Natural killer cell (primary cell): Measurements from ENCODE around the gene ZNF664. TPM values are rescaled to one million over a fixed set of nuclear protein-coding genes. Genes with fewer than 3 reads are reported as not detected.

Source experiments
- ATAC-seq, 3 donors: fragments of 150-1000 bp in 2 of 3; fragments of 200-7000 bp in 1 of 3; cut with Tn5 transposase; 1 replicate in 1 of 3; 2 replicates in 2 of 3; pipeline ENCODE4 v1.10.0; 2021; ENCODE audit warnings: mild to moderate bottlenecking in 2 of 3, moderate library complexity in 2 of 3
- DNase-seq, 2 donors: peaks; one replicate each; pipeline versions ENCODE4 v3.0.0 to v3.0.0-alpha.2; 2013 to 2021; ENCODE audit warnings: mixed read lengths in 1 of 2
- H3K27ac ChIP-seq: one replicate; pipeline ENCODE4 v1.5.1; 2013; ENCODE audit warnings: mild to moderate bottlenecking, low read length
- H3K27me3 ChIP-seq: one replicate; pipeline ENCODE4 v1.6.1; 2013; ENCODE audit warnings: low read length; ENCODE audit not compliant: control insufficient read depth, insufficient read depth
- H3K36me3 ChIP-seq: one replicate; pipeline ENCODE4 v1.6.1; 2013; ENCODE audit warnings: low read length; ENCODE audit not compliant: control insufficient read depth, insufficient read depth
- H3K4me1 ChIP-seq: one replicate; pipeline ENCODE4 v1.6.1; 2013; ENCODE audit warnings: low read length; ENCODE audit not compliant: control insufficient read depth, insufficient read depth
- H3K4me3 ChIP-seq: one replicate; pipeline ENCODE4 v1.5.1; 2013; ENCODE audit warnings: low read length
- H3K9me3 ChIP-seq: one replicate; pipeline ENCODE4 v1.6.1; 2013; ENCODE audit warnings: low read length; ENCODE audit not compliant: control insufficient read depth, insufficient read depth
- H3K27ac Mint-ChIP-seq, 2 donors: one replicate each; pipeline ENCODE4 v1.8.0; 2022; ENCODE audit warnings: mild to moderate bottlenecking in 2 of 2, mixed read lengths in 2 of 2, moderate library complexity in 1 of 2
- H3K27me3 Mint-ChIP-seq, 2 donors: one replicate each; pipeline ENCODE4 v1.8.0; 2022; ENCODE audit warnings: low read depth in 2 of 2, mixed read lengths in 2 of 2
- H3K36me3 Mint-ChIP-seq: one replicate; pipeline ENCODE4 v1.8.0; 2022; ENCODE audit warnings: mixed read lengths
- H3K4me1 Mint-ChIP-seq, 2 donors: one replicate each; pipeline ENCODE4 v1.8.0; 2022; ENCODE audit warnings: mixed read lengths in 2 of 2
- H3K4me3 Mint-ChIP-seq: one replicate; pipeline ENCODE4 v1.8.0; 2022; ENCODE audit warnings: mild to moderate bottlenecking, moderate library complexity, mixed read lengths
- H3K9me3 Mint-ChIP-seq, 2 donors: one replicate each; pipeline ENCODE4 v1.8.0; 2022; ENCODE audit warnings: mixed read lengths in 2 of 2
- WGBS: methylation state at CpG from one replicate; pipeline ENCODE4 v1.1.7; 2013; ENCODE audit warnings: missing lambda C conversion rate; ENCODE audit not compliant: insufficient coverage; 5-methylcytosine and 5-hydroxymethylcytosine counted together
- intact Hi-C: fragments of 100-400 bp; cut with micrococcal nuclease; formaldehyde crosslinking; loops from one replicate; pipeline ENCODE4 v1.14.2; 2022
- total RNA-seq, 4 donors: library from RNA; stranded (reverse); fragments of 120-200 nt in 1 of 4; gene quantifications; one replicate each; pipeline versions ENCODE4 v1.2.3 to v1.2.4, GENCODE V29; 2013 to 2022
- TF ChIP-seq, protein P1 (sequence below): fragments of 200-600 bp; IDR thresholded peaks from one replicate; pipeline ENCODE4 v1.8.0; 2022; ENCODE audit warnings: antibody characterized with exemption

The ZNF664 gene
- total RNA-seq, 3 donors from 2014 or later (not counting 1 experiment from before 2014, with no cell fraction given), result 36.0 to 47.3 (median 46.9) TPM

- H3K9me3 Mint-ChIP-seq, result no peaks in the 10 kb centered on the region
Measured at GRCh38 chr12:124040737-124041136, 67.7 kb downstream of the ZNF664 start.

GRCh38 chr12:124041907-124042306 lies 68.9 kb downstream of the ZNF664 start:
- H3K4me1 Mint-ChIP-seq, result peaks cover under 1 to 2% of the 10 kb centered on the region in 2 donors
- intact Hi-C loops, result no loop called here
- H3K36me3 Mint-ChIP-seq, result peaks cover 7% of the 10 kb centered on the region
- peaks cover 0 to 5% of the 10 kb centered on the region in 2 donors for H3K9me3 Mint-ChIP-seq
- Histone ChIP-seq H3K27me3 (no peaks in the 10 kb centered on the region), H3K36me3 (no peaks in the 10 kb centered on the region), H3K4me1 (no peaks in the 10 kb centered on the region), H3K9me3 (no peaks in the 10 kb centered on the region), H3K4me3 (no peak overlapping the region), H3K27ac (no peak overlapping the region)
- H3K27ac Mint-ChIP-seq, result no peak overlapping the region
- TF ChIP-seq, protein P1, sequence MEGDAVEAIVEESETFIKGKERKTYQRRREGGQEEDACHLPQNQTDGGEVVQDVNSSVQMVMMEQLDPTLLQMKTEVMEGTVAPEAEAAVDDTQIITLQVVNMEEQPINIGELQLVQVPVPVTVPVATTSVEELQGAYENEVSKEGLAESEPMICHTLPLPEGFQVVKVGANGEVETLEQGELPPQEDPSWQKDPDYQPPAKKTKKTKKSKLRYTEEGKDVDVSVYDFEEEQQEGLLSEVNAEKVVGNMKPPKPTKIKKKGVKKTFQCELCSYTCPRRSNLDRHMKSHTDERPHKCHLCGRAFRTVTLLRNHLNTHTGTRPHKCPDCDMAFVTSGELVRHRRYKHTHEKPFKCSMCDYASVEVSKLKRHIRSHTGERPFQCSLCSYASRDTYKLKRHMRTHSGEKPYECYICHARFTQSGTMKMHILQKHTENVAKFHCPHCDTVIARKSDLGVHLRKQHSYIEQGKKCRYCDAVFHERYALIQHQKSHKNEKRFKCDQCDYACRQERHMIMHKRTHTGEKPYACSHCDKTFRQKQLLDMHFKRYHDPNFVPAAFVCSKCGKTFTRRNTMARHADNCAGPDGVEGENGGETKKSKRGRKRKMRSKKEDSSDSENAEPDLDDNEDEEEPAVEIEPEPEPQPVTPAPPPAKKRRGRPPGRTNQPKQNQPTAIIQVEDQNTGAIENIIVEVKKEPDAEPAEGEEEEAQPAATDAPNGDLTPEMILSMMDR, result no peak
- DNase-seq (no peak), ATAC-seq (no peak)
- WGBS, result 94% methylated on average over 9 of the region's 10 CpGs
- H3K27me3 Mint-ChIP-seq, result peaks cover 8 to 14% of the 10 kb centered on the region in 2 donors
- H3K4me3 Mint-ChIP-seq, result no peak overlapping the region

More at GRCh38 chr12:124040737-124041136, 67.7 kb downstream of the ZNF664 start:
- H3K27ac Mint-ChIP-seq, result no peak overlapping the region
- DNase-seq (no peak), ATAC-seq (no peak)
- intact Hi-C loops, result no loop called here
- no peak overlapping the region for H3K4me3 ChIP-seq
- no peaks in the 10 kb centered on the region for H3K36me3 ChIP-seq
- no peaks in the 10 kb centered on the region for H3K4me1 ChIP-seq
- H3K27me3 ChIP-seq, result no peaks in the 10 kb centered on the region
- peaks cover 5 to 7% of the 10 kb centered on the region in 2 donors for H3K4me1 Mint-ChIP-seq
- no peaks in the 10 kb centered on the region for H3K36me3 Mint-ChIP-seq
- TF ChIP-seq, protein P1, result no peak
- H3K27ac ChIP-seq, result no peak overlapping the region
- no peaks in the 10 kb centered on the region for H3K9me3 ChIP-seq
- H3K4me3 Mint-ChIP-seq, result no peak overlapping the region
- peaks cover 14 to 23% of the 10 kb centered on the region in 2 donors for H3K27me3 Mint-ChIP-seq
- 100% methylated on average over 2 of the region's 2 CpGs for WGBS

GRCh38 chr12:124044021-124044420 lies 71.0 kb downstream of the ZNF664 start:
- intact Hi-C loops, result no loop called here
- TF ChIP-seq, protein P1, result no peak
- DNase-seq (no peak), ATAC-seq (no peak)
- Mint-ChIP-seq H3K4me1 (no peaks in the 10 kb centered on the region), H3K27ac (no peak overlapping the region), H3K36me3 (peaks cover 10% of the 10 kb centered on the region), H3K27me3 (no peaks in the 10 kb centered on the region), H3K4me3 (no peak overlapping the region), H3K9me3 (peaks cover 0 to 7% of the 10 kb centered on the region in 2 donors)
- no peak overlapping the region for H3K4me3 ChIP-seq
- no peaks in the 10 kb centered on the region for H3K27me3 ChIP-seq
- WGBS, result 89% methylated on average over 8 of the region's 8 CpGs
- H3K27ac ChIP-seq, result no peak overlapping the region
- no peaks in the 10 kb centered on the region for H3K4me1 ChIP-seq
- H3K9me3 ChIP-seq, result peaks cover 15% of the 10 kb centered on the region
- H3K36me3 ChIP-seq, result no peaks in the 10 kb centered on the region

- no peak overlapping the region for H3K4me3 Mint-ChIP-seq
- no peaks in the 10 kb centered on the region for H3K27me3 Mint-ChIP-seq
- Histone ChIP-seq H3K9me3 (peaks cover 15% of the 10 kb centered on the region), H3K27ac (no peak overlapping the region), H3K4me3 (no peak overlapping the region), H3K36me3 (no peaks in the 10 kb centered on the region), H3K4me1 (no peaks in the 10 kb centered on the region), H3K27me3 (no peaks in the 10 kb centered on the region)
- DNase-seq (peak in 1 of 2 donors; percentile 51), ATAC-seq (no peak)
- H3K27ac Mint-ChIP-seq, result no peak overlapping the region
- peaks cover 0 to 7% of the 10 kb centered on the region in 2 donors for H3K9me3 Mint-ChIP-seq
- TF ChIP-seq, protein P1, result no peak
- H3K36me3 Mint-ChIP-seq, result peaks cover 10% of the 10 kb centered on the region
- intact Hi-C loops, result no loop called here
- H3K4me1 Mint-ChIP-seq, result no peaks in the 10 kb centered on the region
- 62% methylated on average over 15 of the region's 15 CpGs for WGBS
Measured at GRCh38 chr12:124044809-124045321, 71.8 kb downstream of the ZNF664 start.
